ENCODE data around the gene SHLD1. TPM values are rescaled to one million over a fixed set of nuclear protein-coding genes. Genes with fewer than 3 reads are reported as not detected.

SHLD1 gene
- total and polyA plus RNA-seq, 2 donors (not counting 3 experiments of a cell fraction or from before 2014, with no cell fraction given) = 4.7 to 6.3 TPM

- Histone ChIP-seq H3K4me2 (ENCODE audit: insufficient read depth, low read length) (no peak overlapping the region), H3K4me3 (replicated peaks in 1 of 3; ENCODE audit: insufficient read depth in 1 of 3, low read depth in 1 of 3, low read length in 3 of 3) (no peak overlapping the region), H3K9ac (replicated peaks; ENCODE audit: extremely low read depth, insufficient read depth, low read length) (no peak overlapping the region), H4K20me1 (replicated peaks; ENCODE audit: control insufficient read depth, extremely low read depth, insufficient read depth, low read length) (no peaks in the 10 kb centered on the region), H3K36me3 (ENCODE audit: control insufficient read depth in 2 of 2, extremely low read depth in 1 of 2, insufficient read depth in 2 of 2, low read length in 2 of 2) (no peaks in the 10 kb centered on the region), H3K9me3 (replicated peaks; ENCODE audit: control insufficient read depth, insufficient read depth, low read length) (no peaks in the 10 kb centered on the region), H3K9me1 (replicated peaks; ENCODE audit: control insufficient read depth, extremely low read depth, insufficient read depth, low read length) (no peaks in the 10 kb centered on the region), H3K79me2 (ENCODE audit: control insufficient read depth, insufficient read depth, low read length) (no peaks in the 10 kb centered on the region), H3K27me3 (ENCODE audit: control insufficient read depth in 2 of 2, insufficient read depth in 2 of 2, low read length in 2 of 2) (peaks cover 5 to 18% of the 10 kb centered on the region in 2 experiments), H3K4me1 (ENCODE audit: control insufficient read depth, extremely low read depth, insufficient read depth, low read length) (peaks cover 16% of the 10 kb centered on the region), H3K27ac (ENCODE audit: insufficient read depth, low read depth, low read length) (no peak overlapping the region), H2AFZ (ENCODE audit: low read depth, low read length) (no peak overlapping the region)
- intact Hi-C loops (cut with micrococcal nuclease) = no loop called here
- dilution Hi-C loops (cut with MboI; ENCODE audit: extremely low pct_ligation_motif_present, low sequenced_read_pairs) = no loop called here
- no TSS peak for BruUV-seq (replicated peaks)
- FAIRE-seq = no peak
- DNase-seq (ENCODE audit: low read depth, low spot score) = no peak
- POLR2A ChIA-PET = interaction anchor here (0.6 kb wide), 1 partner anchor 26 kb away, joined by 4 read pairs; no protein-coding TSS in a partner anchor
- TF ChIP-seq POLR2A (IDR thresholded peaks at IDR 0.05; ENCODE audit: low read depth, low read length) = no peak
- CTCF ChIA-PET = no interaction called here
Observed at GRCh38 chr20:5718896-5719595, 31.2 kb upstream of the SHLD1 start.

DNA sequence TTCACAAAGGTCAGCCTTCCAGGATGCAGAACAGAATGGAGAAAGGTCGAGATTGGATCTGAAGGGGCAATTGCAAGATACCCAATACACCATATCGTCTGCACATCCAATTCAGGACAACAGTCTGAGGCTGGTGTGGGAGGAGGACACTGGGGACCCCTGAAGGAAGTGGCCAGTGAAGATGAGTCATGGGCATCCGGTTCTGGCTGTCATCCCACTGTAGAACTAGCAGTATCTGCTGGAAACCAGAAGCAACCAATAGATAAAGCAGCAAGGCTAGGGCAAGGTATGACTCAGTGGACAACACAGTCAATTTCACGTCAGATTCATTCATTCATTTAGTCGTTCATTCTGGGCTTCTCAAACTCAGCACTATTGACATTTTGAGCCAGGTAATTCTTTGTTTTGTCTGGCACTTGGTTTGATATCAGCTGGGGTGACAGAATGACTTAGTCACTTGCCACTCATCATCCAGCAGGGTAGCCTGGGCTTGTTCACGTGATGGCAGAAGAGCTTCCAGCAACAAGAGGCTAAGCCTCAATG lies 30.3 kb upstream of the SHLD1 start:
- Histone ChIP-seq H3K79me2 (ENCODE audit: control insufficient read depth, insufficient read depth, low read length) (no peaks in the 10 kb centered on the region), H3K4me3 (replicated peaks in 1 of 3; ENCODE audit: insufficient read depth in 1 of 3, low read depth in 1 of 3, low read length in 3 of 3) (no peak overlapping the region), H3K4me1 (ENCODE audit: control insufficient read depth, extremely low read depth, insufficient read depth, low read length) (peaks cover 13% of the 10 kb centered on the region), H3K4me2 (ENCODE audit: insufficient read depth, low read length) (no peak overlapping the region), H3K27ac (ENCODE audit: insufficient read depth, low read depth, low read length) (no peak overlapping the region), H2AFZ (ENCODE audit: low read depth, low read length) (no peak overlapping the region), H3K9me1 (replicated peaks; ENCODE audit: control insufficient read depth, extremely low read depth, insufficient read depth, low read length) (no peaks in the 10 kb centered on the region), H3K9me3 (replicated peaks; ENCODE audit: control insufficient read depth, insufficient read depth, low read length) (no peaks in the 10 kb centered on the region), H3K27me3 (ENCODE audit: control insufficient read depth in 2 of 2, insufficient read depth in 2 of 2, low read length in 2 of 2) (peaks cover 5 to 18% of the 10 kb centered on the region in 2 experiments), H3K36me3 (ENCODE audit: control insufficient read depth in 2 of 2, extremely low read depth in 1 of 2, insufficient read depth in 2 of 2, low read length in 2 of 2) (no peaks in the 10 kb centered on the region), H4K20me1 (replicated peaks; ENCODE audit: control insufficient read depth, extremely low read depth, insufficient read depth, low read length) (no peaks in the 10 kb centered on the region), H3K9ac (replicated peaks; ENCODE audit: extremely low read depth, insufficient read depth, low read length) (no peak overlapping the region)
- peak; percentile 78 for FAIRE-seq
- dilution Hi-C loops (cut with MboI; ENCODE audit: extremely low pct_ligation_motif_present, low sequenced_read_pairs) = no loop called here
- DNase-seq (ENCODE audit: low read depth, low spot score) = no peak
- POLR2A ChIA-PET = no interaction called here
- TF ChIP-seq FOS (IDR thresholded peaks at IDR 0.05; ENCODE audit: borderline replicate concordance, insufficient read depth, low read length) (peak; percentile 62), JUN (IDR thresholded peaks at IDR 0.05; ENCODE audit: borderline replicate concordance, insufficient read depth, insufficient read length, low read depth) (peak; percentile 3), GATA2 (IDR thresholded peaks at IDR 0.05; ENCODE audit: insufficient read depth, insufficient read length, low read depth, low read length) (no peak)
- intact Hi-C loops (cut with micrococcal nuclease) = no loop called here
- CTCF ChIA-PET = no interaction called here
- BruUV-seq (replicated peaks) = no TSS peak
